ENCODE results near the gene FBLN1.
A peak's percentile ranks its signal among the peaks of the same experiment; 100 is the strongest.

FBLN1 gene

DNA sequence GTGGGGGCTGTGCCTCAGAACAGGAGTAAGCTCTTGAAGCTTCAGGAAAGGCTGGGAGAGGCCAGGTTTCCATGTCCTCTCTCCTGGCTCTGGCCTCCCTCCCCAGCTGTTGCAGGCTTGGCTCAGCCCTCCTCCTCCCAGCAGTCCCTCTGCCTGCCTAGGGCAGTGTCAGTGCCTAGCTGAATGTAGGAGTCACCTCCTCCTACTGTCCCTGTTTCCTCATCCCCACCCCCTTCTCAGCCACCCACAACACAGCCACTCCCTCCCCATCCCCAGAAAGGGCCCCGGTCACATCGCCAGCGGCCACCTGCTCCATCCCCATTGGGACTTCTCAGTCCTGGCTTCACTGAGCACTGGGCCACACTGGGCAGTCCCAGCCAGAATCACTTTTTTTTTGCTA is 2.9 kb upstream of the FBLN1 start:
- Histone ChIP-seq H3K4me3 (ENCODE audit: low read depth, low read length) (no peak overlapping the region), H3K9me3 (ENCODE audit: control insufficient read depth, insufficient read depth, low read depth, low read length) (no peaks in the 10 kb centered on the region), H3K36me3 (ENCODE audit: control insufficient read depth in 2 of 2, insufficient read depth in 1 of 2, low read length in 2 of 2) (no peaks in the 10 kb centered on the region), H3K4me1 (ENCODE audit: control insufficient read depth, insufficient read depth, low read length) (peaks cover 9% of the 10 kb centered on the region), H3K27ac (ENCODE audit: extremely low read depth, low read depth, low read length) (no peak overlapping the region)
- CTCF ChIA-PET: interaction anchor here (0.9 kb wide), 1 partner anchor 53 kb away, joined by 7 read pairs; no protein-coding TSS in a partner anchor
- POLR2A ChIA-PET: interaction anchor here (0.7 kb wide), 1 partner anchor 13 kb away, joined by 3 read pairs; no protein-coding TSS in a partner anchor
- no peak for TF ChIP-seq ZFP37 (tag by site-specific recombination; IDR thresholded peaks at IDR 0.05)
- TF ChIP-seq, protein P1, sequence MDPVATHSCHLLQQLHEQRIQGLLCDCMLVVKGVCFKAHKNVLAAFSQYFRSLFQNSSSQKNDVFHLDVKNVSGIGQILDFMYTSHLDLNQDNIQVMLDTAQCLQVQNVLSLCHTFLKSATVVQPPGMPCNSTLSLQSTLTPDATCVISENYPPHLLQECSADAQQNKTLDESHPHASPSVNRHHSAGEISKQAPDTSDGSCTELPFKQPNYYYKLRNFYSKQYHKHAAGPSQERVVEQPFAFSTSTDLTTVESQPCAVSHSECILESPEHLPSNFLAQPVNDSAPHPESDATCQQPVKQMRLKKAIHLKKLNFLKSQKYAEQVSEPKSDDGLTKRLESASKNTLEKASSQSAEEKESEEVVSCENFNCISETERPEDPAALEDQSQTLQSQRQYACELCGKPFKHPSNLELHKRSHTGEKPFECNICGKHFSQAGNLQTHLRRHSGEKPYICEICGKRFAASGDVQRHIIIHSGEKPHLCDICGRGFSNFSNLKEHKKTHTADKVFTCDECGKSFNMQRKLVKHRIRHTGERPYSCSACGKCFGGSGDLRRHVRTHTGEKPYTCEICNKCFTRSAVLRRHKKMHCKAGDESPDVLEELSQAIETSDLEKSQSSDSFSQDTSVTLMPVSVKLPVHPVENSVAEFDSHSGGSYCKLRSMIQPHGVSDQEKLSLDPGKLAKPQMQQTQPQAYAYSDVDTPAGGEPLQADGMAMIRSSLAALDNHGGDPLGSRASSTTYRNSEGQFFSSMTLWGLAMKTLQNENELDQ (tag by site-specific recombination; IDR thresholded peaks at IDR 0.05; ENCODE audit: low read depth): no peak
- TF ChIP-seq, protein P2, sequence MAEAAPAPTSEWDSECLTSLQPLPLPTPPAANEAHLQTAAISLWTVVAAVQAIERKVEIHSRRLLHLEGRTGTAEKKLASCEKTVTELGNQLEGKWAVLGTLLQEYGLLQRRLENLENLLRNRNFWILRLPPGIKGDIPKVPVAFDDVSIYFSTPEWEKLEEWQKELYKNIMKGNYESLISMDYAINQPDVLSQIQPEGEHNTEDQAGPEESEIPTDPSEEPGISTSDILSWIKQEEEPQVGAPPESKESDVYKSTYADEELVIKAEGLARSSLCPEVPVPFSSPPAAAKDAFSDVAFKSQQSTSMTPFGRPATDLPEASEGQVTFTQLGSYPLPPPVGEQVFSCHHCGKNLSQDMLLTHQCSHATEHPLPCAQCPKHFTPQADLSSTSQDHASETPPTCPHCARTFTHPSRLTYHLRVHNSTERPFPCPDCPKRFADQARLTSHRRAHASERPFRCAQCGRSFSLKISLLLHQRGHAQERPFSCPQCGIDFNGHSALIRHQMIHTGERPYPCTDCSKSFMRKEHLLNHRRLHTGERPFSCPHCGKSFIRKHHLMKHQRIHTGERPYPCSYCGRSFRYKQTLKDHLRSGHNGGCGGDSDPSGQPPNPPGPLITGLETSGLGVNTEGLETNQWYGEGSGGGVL (tag by site-specific recombination; IDR thresholded peaks at IDR 0.05): peak; percentile 47; the same call in 1 of the 2 replicates
- TF ChIP-seq ZNF114 (tag by site-specific recombination; IDR thresholded peaks at IDR 0.05): no peak
- TF ChIP-seq ZNF202 (tag by site-specific recombination; IDR thresholded peaks at IDR 0.05; ENCODE audit: borderline replicate concordance): no peak
- no peak for TF ChIP-seq ZNF2 (tag by site-specific recombination; IDR thresholded peaks at IDR 0.05)
- no peak for TF ChIP-seq HOXC10 (CRISPR knock-in tag; IDR thresholded peaks at IDR 0.05)
- no peak for TF ChIP-seq ZNF274 (IDR thresholded peaks at IDR 0.05; ENCODE audit: low read length)
- TF ChIP-seq ZNF274 (tag by site-specific recombination; IDR thresholded peaks at IDR 0.05; ENCODE audit: borderline replicate concordance): no peak
- TF ChIP-seq ZBTB8A (tag by site-specific recombination; IDR thresholded peaks at IDR 0.05): no peak
- no peak for TF ChIP-seq ZNF558 (tag by site-specific recombination; IDR thresholded peaks at IDR 0.05)
- TF ChIP-seq ZNF341 (tag by site-specific recombination; IDR thresholded peaks at IDR 0.05; ENCODE audit: low read depth): 0 out of 2 replicates have a peak, but pooled peaks have one; percentile 23
- TF ChIP-seq ZNF133 (tag by site-specific recombination; IDR thresholded peaks at IDR 0.05): no peak
- no peak for TF ChIP-seq OVOL3 (tag by site-specific recombination; IDR thresholded peaks at IDR 0.05)
- TF ChIP-seq ZNF529 (tag by site-specific recombination; IDR thresholded peaks at IDR 0.05; ENCODE audit: insufficient replicate concordance): no peak
- TF ChIP-seq REPIN1 (tag by site-specific recombination; IDR thresholded peaks at IDR 0.05; ENCODE audit: low read depth): no peak
- TF ChIP-seq KLF1 (tag by site-specific recombination; IDR thresholded peaks at IDR 0.05): 0 out of 2 replicates have a peak, but pooled peaks have one; percentile 28
- no peak for TF ChIP-seq ZNF510 (tag by site-specific recombination; IDR thresholded peaks at IDR 0.05; ENCODE audit: insufficient replicate concordance)
- no peak for TF ChIP-seq ZFP41 (tag by site-specific recombination; IDR thresholded peaks at IDR 0.05; ENCODE audit: borderline replicate concordance)
- TF ChIP-seq, protein P3, sequence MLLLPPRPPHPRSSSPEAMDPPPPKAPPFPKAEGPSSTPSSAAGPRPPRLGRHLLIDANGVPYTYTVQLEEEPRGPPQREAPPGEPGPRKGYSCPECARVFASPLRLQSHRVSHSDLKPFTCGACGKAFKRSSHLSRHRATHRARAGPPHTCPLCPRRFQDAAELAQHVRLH (tag by site-specific recombination; IDR thresholded peaks at IDR 0.05): no peak
- TF ChIP-seq, protein P4, sequence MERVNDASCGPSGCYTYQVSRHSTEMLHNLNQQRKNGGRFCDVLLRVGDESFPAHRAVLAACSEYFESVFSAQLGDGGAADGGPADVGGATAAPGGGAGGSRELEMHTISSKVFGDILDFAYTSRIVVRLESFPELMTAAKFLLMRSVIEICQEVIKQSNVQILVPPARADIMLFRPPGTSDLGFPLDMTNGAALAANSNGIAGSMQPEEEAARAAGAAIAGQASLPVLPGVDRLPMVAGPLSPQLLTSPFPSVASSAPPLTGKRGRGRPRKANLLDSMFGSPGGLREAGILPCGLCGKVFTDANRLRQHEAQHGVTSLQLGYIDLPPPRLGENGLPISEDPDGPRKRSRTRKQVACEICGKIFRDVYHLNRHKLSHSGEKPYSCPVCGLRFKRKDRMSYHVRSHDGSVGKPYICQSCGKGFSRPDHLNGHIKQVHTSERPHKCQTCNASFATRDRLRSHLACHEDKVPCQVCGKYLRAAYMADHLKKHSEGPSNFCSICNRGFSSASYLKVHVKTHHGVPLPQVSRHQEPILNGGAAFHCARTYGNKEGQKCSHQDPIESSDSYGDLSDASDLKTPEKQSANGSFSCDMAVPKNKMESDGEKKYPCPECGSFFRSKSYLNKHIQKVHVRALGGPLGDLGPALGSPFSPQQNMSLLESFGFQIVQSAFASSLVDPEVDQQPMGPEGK (tag by site-specific recombination; IDR thresholded peaks at IDR 0.05): no peak; the same call in 1 of the 2 replicates
- no peak for TF ChIP-seq ZNF777 (tag by site-specific recombination; IDR thresholded peaks at IDR 0.05; ENCODE audit: borderline replicate concordance)
- no peak for TF ChIP-seq ZNF214 (tag by site-specific recombination; IDR thresholded peaks at IDR 0.05; ENCODE audit: borderline replicate concordance)
- TF ChIP-seq ZNF221 (tag by site-specific recombination; IDR thresholded peaks at IDR 0.05; ENCODE audit: borderline replicate concordance): no peak
- peak; percentile 96 for TF ChIP-seq ZFHX2 (tag by site-specific recombination; conservative IDR thresholded peaks at IDR 0.05)
- TF ChIP-seq ZNF768 (tag by site-specific recombination; IDR thresholded peaks at IDR 0.05): no peak
- TF ChIP-seq SP2 (tag by site-specific recombination; IDR thresholded peaks at IDR 0.05): peak; percentile 47
- no peak for TF ChIP-seq ZNF585B (tag by site-specific recombination; IDR thresholded peaks at IDR 0.05)
- TF ChIP-seq ZNF571 (tag by site-specific recombination; IDR thresholded peaks at IDR 0.05): no peak
- no peak for TF ChIP-seq HOXD13 (CRISPR knock-in tag; IDR thresholded peaks at IDR 0.05; ENCODE audit: borderline replicate concordance)
- no peak for TF ChIP-seq ZNF670 (tag by site-specific recombination; IDR thresholded peaks at IDR 0.05; ENCODE audit: low read depth)
- TF ChIP-seq ZNF600 (tag by site-specific recombination; IDR thresholded peaks at IDR 0.05): no peak
- no peak for TF ChIP-seq BCL11B (tag by site-specific recombination; IDR thresholded peaks at IDR 0.05; ENCODE audit: low read depth)

All from HEK293 (cell line).